Motor neuron (in vitro differentiated cells): Measurements from ENCODE around the gene DEPDC5. TPM values are rescaled to one million over a fixed set of nuclear protein-coding genes. Genes with fewer than 3 reads are reported as not detected.
"Not testable (repeated sequence)": the region's sequence is repeated elsewhere in the genome, so short reads cannot be mapped to it uniquely, and the experiment has no call there.

Experiments
- ATAC-seq, 8 experiments: fragments of 200-7000 bp; cut with Tn5 transposase; replicated peaks in 6 of 8; 2 replicates each; pipeline ENCODE4 v1.8.0; 2021; ENCODE audit warnings: mild to moderate bottlenecking in 8 of 8, moderate library complexity in 8 of 8
- H3K27ac ChIP-seq, 2 donors: fragments of 250-450 bp; sonication (Bioruptor Pico); 2 replicates each; pipeline ENCODE4 v1.9.0; 2021; ENCODE audit warnings: antibody characterized with exemption in 2 of 2, mild to moderate bottlenecking in 2 of 2, moderate library complexity in 1 of 2
- H3K4me1 ChIP-seq, 2 donors: fragments of 250-450 bp; sonication (Bioruptor Pico); replicated peaks in 1 of 2; 2 replicates each; pipeline ENCODE4 v1.6.1; 2021; ENCODE audit warnings: antibody characterized with exemption in 2 of 2, mild to moderate bottlenecking in 2 of 2, moderate library complexity in 1 of 2
- H3K4me3 ChIP-seq, 5 donors: fragments of 250-450 bp; sonication (Bioruptor Pico); 2 replicates each; pipeline ENCODE4 v1.9.0; 2021; ENCODE audit warnings: antibody characterized with exemption in 5 of 5, mild to moderate bottlenecking in 5 of 5, moderate library complexity in 4 of 5
- WGBS, 10 experiments: fragments of 450-650 bp; shearing (Covaris generic); methylation state at CpG; one replicate each; pipeline ENCODE4 v1.0.0; 2022; 5-methylcytosine and 5-hydroxymethylcytosine counted together
- in situ Hi-C, 9 experiments: fragments of 400-800 bp; cut with MboI; loops; one replicate each; pipeline ENCODE4 v1.15.0; 2021; ENCODE audit warnings: low sequenced_read_pairs in 9 of 9, low pct_unique_long_range_greater_than_20kb in 2 of 9; ENCODE audit not compliant: unreplicated experiment in 9 of 9
- total RNA-seq, 8 experiments: library from RNA; unstranded; fragments of 300-600 nt; gene quantifications; 2 replicates each; pipeline versions ENCODE4 v1.2.3 to v1.2.4, GENCODE V29; 2022

DEPDC5 gene
- 10 to 100 TPM; 10.4 to 35.6 (median 14.6) TPM for total RNA-seq

GRCh38 chr22:31753634-31754501 lies at the start of gene DEPDC5:
TSS of gene DEPDC5 (plus strand) at chr22:31754019. CDS start at chr22:31754922, 903 bp downstream.
- in situ Hi-C loops = no loop called here
- ATAC-seq = peak; percentile 74 to 83 (median 76)
- Histone ChIP-seq H3K27ac (peak within 1 kb of the TSS; percentile 88), H3K4me1 (peaks cover 22 to 27% of the 10 kb centered on the region in 2 donors), H3K4me3 (peak within 1 kb of the TSS; percentile 51 to 89 (median 68))
- WGBS, 10 experiments = 0 to 10% (median 0%) methylated on average over 1 to 10 of the region's 65 CpGs; no CpG with 5 or more reads in 3 of the 10 experiments

GRCh38 chr22:31707519-31707918 lies 46.3 kb upstream of the DEPDC5 start:
- ATAC-seq = no peak
- Histone ChIP-seq H3K27ac (no peak overlapping the region), H3K4me3 (no peak overlapping the region), H3K4me1 (no peaks in the 10 kb centered on the region)
- 95 to 100% (median 100%) methylated on average over 2 to 7 of the region's 8 CpGs; no CpG with 5 or more reads in 3 of the 10 experiments for WGBS, 10 experiments
- in situ Hi-C loops = no loop called here

GRCh38 chr22:31711226-31711625 lies 42.6 kb upstream of the DEPDC5 start:
- H3K27ac ChIP-seq, H3K4me1 ChIP-seq, ATAC-seq, in situ Hi-C loops, H3K4me3 ChIP-seq: not testable (repeated sequence)
- WGBS, 10 experiments = 86 to 100% (median 100%) methylated on average over 1 to 11 of the region's 12 CpGs; no CpG with 5 or more reads in 1 of the 10 experiments

GRCh38 chr22:31715147-31715778 lies 38.6 kb upstream of the DEPDC5 start:
- in situ Hi-C loops = no loop called here
- Histone ChIP-seq H3K4me1 (no peaks in the 10 kb centered on the region), H3K27ac (no peak overlapping the region), H3K4me3 (no peak overlapping the region)
- WGBS, 10 experiments = 20 to 100% (median 97%) methylated on average over 1 to 5 of the region's 5 CpGs
- ATAC-seq = no peak

- no peak for ATAC-seq
- in situ Hi-C loops = no loop called here
- Histone ChIP-seq H3K4me3 (no peak overlapping the region), H3K4me1 (no peaks in the 10 kb centered on the region), H3K27ac (no peak overlapping the region)
- 67 to 100% (median 95%) methylated on average over 1 to 5 of the region's 7 CpGs for WGBS, 10 experiments
Measured at GRCh38 chr22:31719850-31720471, 33.9 kb upstream of the DEPDC5 start.

GRCh38 chr22:31723723-31724122 lies 30.1 kb upstream of the DEPDC5 start:
- Histone ChIP-seq H3K27ac (no peak overlapping the region), H3K4me1 (no peaks in the 10 kb centered on the region), H3K4me3 (no peak overlapping the region)
- in situ Hi-C loops = no loop called here
- WGBS, 10 experiments = 60 to 100% (median 92%) methylated on average over 1 to 5 of the region's 5 CpGs; no CpG with 5 or more reads in 1 of the 10 experiments
- ATAC-seq = peak in 3 of 8 experiments; percentile 19 to 57 (median 19)

GRCh38 chr22:31726692-31727091 lies 27.1 kb upstream of the DEPDC5 start:
- no peak overlapping the region for H3K27ac ChIP-seq
- in situ Hi-C loops = no loop called here
- no peaks in the 10 kb centered on the region for H3K4me1 ChIP-seq
- WGBS, 10 experiments = 26 to 100% (median 65%) methylated on average over 1 to 3 of the region's 3 CpGs; no CpG with 5 or more reads in 4 of the 10 experiments
- no peak overlapping the region for H3K4me3 ChIP-seq
- no peak for ATAC-seq

- no peak for ATAC-seq
- 90 to 100% (median 100%) methylated on average over 1 to 4 of the region's 4 CpGs; no CpG with 5 or more reads in 3 of the 10 experiments for WGBS, 10 experiments
Measured at GRCh38 chr22:31728857-31729256, 25.0 kb upstream of the DEPDC5 start.

GRCh38 chr22:31730344-31730711 lies 23.5 kb upstream of the DEPDC5 start:
- Histone ChIP-seq H3K4me1 (no peaks in the 10 kb centered on the region), H3K27ac (no peak overlapping the region), H3K4me3 (no peak overlapping the region)
- WGBS, 10 experiments = 83 to 100% (median 92%) methylated on average over 1 to 6 of the region's 8 CpGs; no CpG with 5 or more reads in 1 of the 10 experiments
- ATAC-seq = no peak
- in situ Hi-C loops = no loop called here

More at GRCh38 chr22:31728857-31729256, 25.0 kb upstream of the DEPDC5 start:
- H3K27ac ChIP-seq = no peak overlapping the region
- H3K4me1 ChIP-seq = no peaks in the 10 kb centered on the region
- no peak overlapping the region for H3K4me3 ChIP-seq
- in situ Hi-C loops = no loop called here

- no peak for ATAC-seq
- in situ Hi-C loops = no loop called here
- Histone ChIP-seq H3K27ac (no peak overlapping the region), H3K4me1 (no peaks in the 10 kb centered on the region), H3K4me3 (no peak overlapping the region)
- WGBS, 10 experiments = 20 to 100% (median 58%) methylated on average over 1 to 2 of the region's 2 CpGs; no CpG with 5 or more reads in 2 of the 10 experiments
Measured at GRCh38 chr22:31732089-31732829, 21.6 kb upstream of the DEPDC5 start.

- no peak overlapping the region for H3K4me3 ChIP-seq
- in situ Hi-C loops = no loop called here
- no peak overlapping the region for H3K27ac ChIP-seq
- H3K4me1 ChIP-seq = no peaks in the 10 kb centered on the region
- 84 to 100% (median 95%) methylated on average over 1 to 7 of the region's 7 CpGs; no CpG with 5 or more reads in 2 of the 10 experiments for WGBS, 10 experiments
- ATAC-seq = no peak
Measured at GRCh38 chr22:31733580-31734079, 20.2 kb upstream of the DEPDC5 start.

GRCh38 chr22:31734512-31734911 lies 19.3 kb upstream of the DEPDC5 start:
- in situ Hi-C loops = no loop called here
- Histone ChIP-seq H3K4me1 (no peaks in the 10 kb centered on the region), H3K4me3 (no peak overlapping the region), H3K27ac (no peak overlapping the region)
- ATAC-seq = peak in 2 of 8 experiments; percentile 36 to 55
- 0 to 100% (median 90%) methylated on average over 1 of the region's 1 CpG; no CpG with 5 or more reads in 6 of the 10 experiments for WGBS, 10 experiments
